NT2/D1 (cell line): Measurements from ENCODE around the gene TRIM16.
"Not testable (repeated sequence)": the region's sequence is repeated elsewhere in the genome, so short reads cannot be mapped to it uniquely, and the experiment has no call there.

Experiments used
- DNase-seq: peaks from one replicate; pipeline ENCODE4 v3.0.0-alpha.2; 2011; ENCODE audit warnings: low read depth, low spot score
- H3K27me3 ChIP-seq: 2 replicates; pipeline ENCODE4 v1.6.0; 2011; ENCODE audit warnings: mild to moderate bottlenecking; ENCODE audit not compliant: insufficient read length, insufficient read depth
- H3K36me3 ChIP-seq: 2 replicates; pipeline ENCODE4 v1.6.1; 2011; ENCODE audit warnings: mild to moderate bottlenecking, low read length, mixed read lengths; ENCODE audit not compliant: insufficient read depth, insufficient read length
- H3K4me1 ChIP-seq: 2 replicates; pipeline ENCODE4 v1.5.1; 2011; ENCODE audit not compliant: insufficient read depth, insufficient read length
- H3K4me3 ChIP-seq: 2 replicates; pipeline ENCODE4 v1.5.1; 2011; ENCODE audit warnings: low read depth; ENCODE audit not compliant: insufficient read length
- H3K9ac ChIP-seq: 2 replicates; pipeline ENCODE4 v1.6.0; 2011; ENCODE audit warnings: low read depth; ENCODE audit not compliant: insufficient read length
- H3K9me3 ChIP-seq: 2 replicates; pipeline ENCODE4 v1.5.1; 2011; ENCODE audit warnings: mild to moderate bottlenecking, low read length; ENCODE audit not compliant: insufficient read depth
- SUZ12 ChIP-seq: IDR thresholded peaks from 2 replicates; pipeline ENCODE4 v1.6.1; 2011; ENCODE audit not compliant: insufficient read length, insufficient read depth; ENCODE audit errors: extremely low read depth
- YY1 ChIP-seq: IDR thresholded peaks from 2 replicates; pipeline ENCODE4 v1.6.1; 2011; ENCODE audit not compliant: insufficient read length, insufficient read depth
- ZNF274 ChIP-seq: IDR thresholded peaks from 2 replicates; pipeline ENCODE4 v1.6.1; 2011; ENCODE audit warnings: mild to moderate bottlenecking, low read depth, low read length

TRIM16 gene

DNA sequence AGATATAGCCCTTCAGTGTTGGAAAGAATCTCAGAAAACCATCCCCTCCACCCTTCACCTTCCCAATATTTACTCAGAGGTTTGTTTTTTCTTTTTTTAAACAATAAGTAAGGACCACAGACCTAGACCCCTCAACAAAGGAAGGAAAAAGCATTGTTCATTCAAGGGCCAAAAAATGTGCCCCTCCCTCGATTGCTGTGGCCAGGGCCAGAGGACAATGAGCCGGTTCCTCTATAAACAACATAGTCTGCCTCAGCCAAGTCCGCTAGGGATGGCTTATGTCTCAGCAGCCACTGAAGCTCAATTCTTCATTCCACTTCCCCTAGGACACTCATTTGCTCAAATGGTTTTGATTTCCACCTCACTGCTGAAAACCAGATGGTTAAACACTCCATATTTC lies 24.0 kb downstream of the TRIM16 start:
- no peaks in the 10 kb centered on the region for H3K27me3 ChIP-seq
- H3K36me3 ChIP-seq: peaks cover 24% of the 10 kb centered on the region
- H3K4me3 ChIP-seq: no peak overlapping the region
- H3K9ac ChIP-seq: no peak overlapping the region
- H3K9me3 ChIP-seq: no peaks in the 10 kb centered on the region
- DNase-seq: no peak
- TF ChIP-seq SUZ12 (no peak), ZNF274 (no peak), YY1 (no peak)
- no peaks in the 10 kb centered on the region for H3K4me1 ChIP-seq

DNA sequence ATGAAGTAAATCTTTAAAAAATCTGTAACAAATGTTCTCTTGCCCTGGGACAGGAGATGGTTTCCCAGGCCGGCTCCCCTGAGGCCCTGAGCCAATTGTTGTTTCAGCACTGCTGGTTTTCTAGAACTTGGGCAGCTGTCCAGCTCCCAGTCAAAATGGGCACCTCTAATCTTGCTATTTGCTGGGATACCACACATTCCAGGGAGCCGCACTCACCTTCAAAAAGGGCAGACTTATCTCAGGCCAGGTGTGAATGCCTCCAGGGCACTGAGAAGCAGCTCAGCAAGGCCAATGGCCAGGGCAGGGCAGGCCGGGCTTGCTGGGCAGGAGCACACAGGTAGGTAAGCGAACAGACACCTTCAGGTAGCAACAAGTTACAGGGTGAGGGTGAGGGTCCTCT lies 24.4 kb downstream of the TRIM16 start:
- Histone ChIP-seq H3K27me3 (no peaks in the 10 kb centered on the region), H3K36me3 (peaks cover 24% of the 10 kb centered on the region), H3K4me1 (no peaks in the 10 kb centered on the region), H3K9ac (no peak overlapping the region), H3K9me3 (no peaks in the 10 kb centered on the region), H3K4me3 (no peak overlapping the region)
- no peak for TF ChIP-seq ZNF274
- no peak for DNase-seq

DNA sequence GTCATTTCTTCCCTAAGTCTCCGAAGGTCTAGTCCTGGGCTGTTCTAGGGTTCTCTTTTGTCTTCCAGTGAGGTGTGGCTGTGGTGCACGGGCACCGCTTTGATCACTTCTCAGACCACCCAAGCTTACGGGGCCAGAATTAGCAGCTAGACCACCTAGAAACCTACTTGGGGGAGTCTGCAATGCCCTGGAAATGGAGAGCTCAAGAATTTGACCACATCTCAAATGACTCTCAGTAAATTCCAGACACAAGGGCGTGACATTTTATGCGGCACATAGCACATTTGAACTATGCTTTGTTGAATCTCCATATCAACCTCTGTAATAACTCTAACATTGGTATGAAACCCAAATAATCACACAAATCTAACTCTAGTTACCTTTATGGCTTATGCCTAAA lies 24.9 kb downstream of the TRIM16 start:
- H3K27me3 ChIP-seq: no peaks in the 10 kb centered on the region
- no peak overlapping the region for H3K9ac ChIP-seq
- no peak for TF ChIP-seq SUZ12
- TF ChIP-seq YY1: no peak
- no peak for TF ChIP-seq ZNF274
- peaks cover under 1% of the 10 kb centered on the region for H3K4me1 ChIP-seq
- H3K4me3 ChIP-seq: no peak overlapping the region
- H3K9me3 ChIP-seq: no peaks in the 10 kb centered on the region
- peaks cover 21% of the 10 kb centered on the region for H3K36me3 ChIP-seq
- no peak for DNase-seq

DNA sequence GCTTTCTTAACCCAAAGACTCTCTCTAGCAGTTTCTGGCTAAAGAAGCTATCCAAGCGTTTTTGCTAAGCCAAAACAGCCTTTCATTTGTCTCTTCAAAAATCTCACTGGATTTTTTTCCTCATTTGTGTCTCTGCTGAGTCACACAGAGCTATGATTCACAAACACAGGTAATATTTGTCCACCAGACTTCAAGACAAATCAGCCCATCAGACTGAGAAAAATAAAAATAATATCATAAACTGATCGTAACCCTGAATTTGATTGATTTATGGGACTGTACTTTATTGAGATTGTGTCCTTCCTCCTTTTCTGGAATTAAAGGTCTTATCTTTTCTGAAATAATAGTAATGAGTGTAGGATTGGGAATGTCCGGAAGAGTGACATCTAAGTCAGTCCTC lies 25.8 kb downstream of the TRIM16 start:
- TF ChIP-seq SUZ12: no peak
- TF ChIP-seq ZNF274: no peak
- no peak for TF ChIP-seq YY1
- no peak for DNase-seq
- no peak overlapping the region for H3K9ac ChIP-seq

DNA sequence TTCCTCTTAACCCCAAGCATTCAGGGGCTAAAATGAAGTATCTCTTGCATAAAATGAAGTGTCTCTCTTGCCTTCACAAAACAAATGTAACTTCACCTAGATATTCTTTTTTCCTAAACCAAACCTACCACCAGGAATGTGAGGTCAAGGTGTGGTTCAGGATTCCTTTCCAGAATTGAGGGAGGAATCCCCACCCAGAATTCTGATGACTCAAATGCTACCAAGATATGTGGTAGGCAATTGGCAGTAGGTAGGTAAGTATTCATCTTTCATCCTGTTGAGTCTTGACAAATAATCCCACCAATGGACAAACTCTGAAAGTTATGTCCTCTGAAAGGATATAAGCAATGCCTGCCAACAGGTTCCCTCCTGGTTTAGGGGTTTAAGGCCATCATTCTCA lies 26.2 kb downstream of the TRIM16 start:
- H3K4me1 ChIP-seq: peaks cover 2% of the 10 kb centered on the region
- TF ChIP-seq ZNF274 (no peak), YY1 (no peak), SUZ12 (no peak)
- H3K9me3 ChIP-seq: no peaks in the 10 kb centered on the region
- H3K4me3 ChIP-seq: no peak overlapping the region
- no peaks in the 10 kb centered on the region for H3K27me3 ChIP-seq
- DNase-seq: no peak
- H3K9ac ChIP-seq: no peak overlapping the region
- H3K36me3 ChIP-seq: peaks cover 18% of the 10 kb centered on the region

More for the DNA sequence above, 25.8 kb downstream of the TRIM16 start:
- Histone ChIP-seq H3K36me3 (peaks cover 14% of the 10 kb centered on the region), H3K4me1 (peaks cover 2% of the 10 kb centered on the region), H3K9me3 (no peaks in the 10 kb centered on the region), H3K4me3 (no peak overlapping the region), H3K27me3 (no peaks in the 10 kb centered on the region)

DNA sequence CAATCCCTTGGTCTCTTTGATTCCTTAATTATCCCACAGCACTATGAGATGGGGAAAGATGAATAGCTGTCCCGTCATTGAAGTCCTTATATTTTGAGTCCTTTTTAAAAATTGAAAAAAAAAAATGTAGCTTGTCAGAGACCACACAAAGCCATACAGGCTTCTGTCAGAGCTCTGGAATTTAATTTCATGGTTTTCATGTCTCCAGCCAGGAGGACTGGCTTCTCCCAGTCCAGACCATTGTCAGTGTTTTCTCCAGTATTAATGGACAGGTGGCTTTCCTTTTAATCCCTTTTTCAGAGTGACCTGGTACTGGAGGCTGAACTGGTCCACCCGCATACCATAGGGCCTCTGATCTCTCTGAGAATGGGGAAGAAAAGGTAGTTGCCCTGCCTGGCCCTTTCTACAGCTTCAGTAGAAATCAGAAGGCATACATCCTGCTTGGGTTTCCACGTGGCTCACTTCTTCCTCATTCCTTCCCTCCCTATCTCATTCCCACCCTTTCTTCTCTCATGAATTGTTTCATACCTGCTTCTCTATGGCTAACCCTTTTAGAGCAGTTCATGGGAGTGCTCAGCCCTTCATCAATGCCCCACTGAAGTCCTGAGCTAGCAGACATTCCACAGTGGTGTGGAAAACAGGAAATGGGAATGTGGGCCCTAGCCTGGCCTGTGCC lies 29.1 kb downstream of the TRIM16 start:
- Histone ChIP-seq H3K4me1 (peaks cover 8% of the 10 kb centered on the region), H3K27me3 (no peaks in the 10 kb centered on the region), H3K36me3 (peaks cover 19% of the 10 kb centered on the region), H3K4me3 (no peak overlapping the region), H3K9ac (no peak overlapping the region), H3K9me3 (no peaks in the 10 kb centered on the region)
- TF ChIP-seq YY1 (no peak), ZNF274 (no peak), SUZ12 (no peak)
- no peak for DNase-seq

DNA sequence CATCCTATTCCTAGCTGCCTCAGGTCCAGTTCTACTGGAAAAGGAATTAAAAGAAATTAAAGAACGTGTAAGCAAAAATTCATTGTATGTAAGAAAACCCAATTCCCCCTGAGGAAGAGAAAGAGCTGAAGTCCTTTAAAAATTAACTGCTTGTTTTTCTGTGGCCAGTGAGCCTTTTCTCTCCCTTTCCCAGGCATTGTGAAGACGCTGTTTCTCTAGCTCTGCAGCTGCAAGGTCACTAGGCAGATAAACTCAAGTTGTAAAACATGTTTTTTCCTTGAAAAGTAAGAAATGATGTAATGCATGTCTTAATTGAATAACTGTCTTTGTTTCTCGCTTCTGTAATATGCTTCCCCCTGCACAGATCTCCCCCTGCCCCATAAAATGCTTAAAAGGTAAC lies 29.7 kb downstream of the TRIM16 start:
- H3K4me1 ChIP-seq, DNase-seq, H3K27me3 ChIP-seq, H3K9me3 ChIP-seq, H3K9ac ChIP-seq, H3K4me3 ChIP-seq: not testable (repeated sequence)
- H3K36me3 ChIP-seq: peaks cover 19% of the 10 kb centered on the region

DNA sequence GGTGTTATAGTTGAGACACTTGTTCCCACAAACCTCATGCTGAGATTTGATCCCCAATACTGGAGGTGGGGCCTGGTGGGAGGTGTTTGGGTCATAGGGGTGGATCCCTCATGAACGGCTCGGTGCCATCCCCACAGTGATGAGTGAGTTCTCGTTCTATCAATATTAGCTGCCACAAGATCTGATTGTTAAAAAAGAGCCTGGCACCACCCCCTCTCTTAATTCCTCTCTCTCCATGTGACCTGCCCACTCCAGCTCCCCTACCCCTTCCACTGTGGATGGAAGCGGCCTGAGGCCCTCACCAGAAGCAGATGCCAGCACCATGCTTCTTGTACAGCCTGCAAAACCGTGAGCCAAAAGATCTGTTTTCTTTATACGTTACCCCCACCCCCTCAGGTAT lies 31.2 kb downstream of the TRIM16 start:
- Histone ChIP-seq H3K4me3 (no peak overlapping the region), H3K27me3 (no peaks in the 10 kb centered on the region), H3K9ac (no peak overlapping the region), H3K4me1 (peaks cover 8% of the 10 kb centered on the region), H3K9me3 (no peaks in the 10 kb centered on the region), H3K36me3 (peaks cover 17% of the 10 kb centered on the region)
- DNase-seq: no peak
- TF ChIP-seq SUZ12 (no peak), YY1 (no peak), ZNF274 (no peak)
